PFSK-1 (cell line): ENCODE results near the gene SLC8A1.

Source experiments
- POLR2AphosphoS5 ChIP-seq: IDR thresholded peaks from 2 replicates; pipeline ENCODE4 v1.6.1; 2012; ENCODE audit warnings: low read depth, mild to moderate bottlenecking, control low read depth, low read length, moderate library complexity
- TF ChIP-seq, protein P1 (sequence below), 2 experiments: IDR thresholded peaks; 2 replicates each; pipeline versions ENCODE4 v1.6.1 to v1.8.0; 2011 to 2012; ENCODE audit warnings: low read depth in 2 of 2, low read length in 2 of 2, control low read depth in 1 of 2, inconsistent platforms in 1 of 2, mild to moderate bottlenecking in 1 of 2, moderate library complexity in 1 of 2; ENCODE audit not compliant: insufficient read depth in 1 of 2

- TF ChIP-seq POLR2AphosphoS5, result no peak
- TF ChIP-seq, protein P1, sequence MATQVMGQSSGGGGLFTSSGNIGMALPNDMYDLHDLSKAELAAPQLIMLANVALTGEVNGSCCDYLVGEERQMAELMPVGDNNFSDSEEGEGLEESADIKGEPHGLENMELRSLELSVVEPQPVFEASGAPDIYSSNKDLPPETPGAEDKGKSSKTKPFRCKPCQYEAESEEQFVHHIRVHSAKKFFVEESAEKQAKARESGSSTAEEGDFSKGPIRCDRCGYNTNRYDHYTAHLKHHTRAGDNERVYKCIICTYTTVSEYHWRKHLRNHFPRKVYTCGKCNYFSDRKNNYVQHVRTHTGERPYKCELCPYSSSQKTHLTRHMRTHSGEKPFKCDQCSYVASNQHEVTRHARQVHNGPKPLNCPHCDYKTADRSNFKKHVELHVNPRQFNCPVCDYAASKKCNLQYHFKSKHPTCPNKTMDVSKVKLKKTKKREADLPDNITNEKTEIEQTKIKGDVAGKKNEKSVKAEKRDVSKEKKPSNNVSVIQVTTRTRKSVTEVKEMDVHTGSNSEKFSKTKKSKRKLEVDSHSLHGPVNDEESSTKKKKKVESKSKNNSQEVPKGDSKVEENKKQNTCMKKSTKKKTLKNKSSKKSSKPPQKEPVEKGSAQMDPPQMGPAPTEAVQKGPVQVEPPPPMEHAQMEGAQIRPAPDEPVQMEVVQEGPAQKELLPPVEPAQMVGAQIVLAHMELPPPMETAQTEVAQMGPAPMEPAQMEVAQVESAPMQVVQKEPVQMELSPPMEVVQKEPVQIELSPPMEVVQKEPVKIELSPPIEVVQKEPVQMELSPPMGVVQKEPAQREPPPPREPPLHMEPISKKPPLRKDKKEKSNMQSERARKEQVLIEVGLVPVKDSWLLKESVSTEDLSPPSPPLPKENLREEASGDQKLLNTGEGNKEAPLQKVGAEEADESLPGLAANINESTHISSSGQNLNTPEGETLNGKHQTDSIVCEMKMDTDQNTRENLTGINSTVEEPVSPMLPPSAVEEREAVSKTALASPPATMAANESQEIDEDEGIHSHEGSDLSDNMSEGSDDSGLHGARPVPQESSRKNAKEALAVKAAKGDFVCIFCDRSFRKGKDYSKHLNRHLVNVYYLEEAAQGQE (IDR thresholded peaks at IDR 0.05; ENCODE audit: insufficient read depth in 1 of 2, low read depth in 2 of 2, low read length in 2 of 2), result no peak
Measured at GRCh38 chr2:40120026-40120425, 331.9 kb downstream of the SLC8A1 start.
